B cell (primary cell): ENCODE data around the gene FARP1. TPM values are rescaled to one million over a fixed set of nuclear protein-coding genes. Genes with fewer than 3 reads are reported as not detected.

Experiments used
- ATAC-seq: fragments of 200-7000 bp; cut with Tn5 transposase; one replicate; pipeline ENCODE4 v1.10.0; 2021; ENCODE audit warnings: low read depth, mild to moderate bottlenecking, moderate number of reproducible peaks, moderate library complexity
- CTCF ChIA-PET: fragments of 350-600 bp; sonication (Branson Sonifier 250); formaldehyde crosslinking; loops from one replicate; lab custom pipeline; 2021; ENCODE audit warnings: antibody characterized with exemption, inconsistent platforms; lab: Charles Lee
- POLR2A ChIA-PET: fragments of 350-600 bp; sonication (Branson Sonifier 250); formaldehyde crosslinking; loops from one replicate; lab custom pipeline; 2021; ENCODE audit warnings: antibody characterized with exemption; lab: Charles Lee
- DNase-seq: peaks from one replicate; pipeline ENCODE4 v3.0.0; 2013
- H2AFZ ChIP-seq: 2 replicates; pipeline ENCODE4 v1.6.1; 2012; ENCODE audit warnings: mild to moderate bottlenecking, low read depth, low read length; ENCODE audit not compliant: insufficient read depth, poor library complexity, severe bottlenecking
- H3K27ac ChIP-seq, 2 donors: 1 replicate in 1 of 2; 2 replicates in 1 of 2; pipeline ENCODE4 v1.5.1; 2012 to 2013; ENCODE audit warnings: low read length in 2 of 2, mild to moderate bottlenecking in 2 of 2, moderate library complexity in 1 of 2
- H3K27me3 ChIP-seq, 4 experiments: fragments of 200-600 bp in 1 of 4; sonication (generic) in 1 of 4; replicated peaks in 1 of 4; 1 replicate in 2 of 4; 2 replicates in 2 of 4; pipeline versions ENCODE4 v1.6.1 to v1.7.0; 2013 to 2016; ENCODE audit warnings: low read length in 3 of 4, mild to moderate bottlenecking in 2 of 4, mixed read lengths in 1 of 4, moderate library complexity in 1 of 4; ENCODE audit not compliant: insufficient read depth in 4 of 4, control insufficient read depth in 3 of 4; ENCODE audit errors: control extremely low read depth in 1 of 4
- H3K36me3 ChIP-seq, 2 experiments: replicated peaks in 1 of 2; 1 replicate in 1 of 2; 2 replicates in 1 of 2; pipeline versions ENCODE4 v1.6.1 to v1.7.1; 2013; ENCODE audit warnings: low read length in 1 of 2; ENCODE audit not compliant: insufficient read depth in 2 of 2, control insufficient read depth in 1 of 2; ENCODE audit errors: control extremely low read depth in 1 of 2, extremely low read depth in 1 of 2
- H3K4me1 ChIP-seq, 2 donors: fragments of 200-600 bp in 1 of 2; sonication (generic) in 1 of 2; 1 replicate in 1 of 2; 2 replicates in 1 of 2; pipeline versions ENCODE4 v1.5.1 to v1.6.1; 2013 to 2017; ENCODE audit warnings: low read length in 2 of 2; ENCODE audit not compliant: control insufficient read depth in 2 of 2, insufficient read depth in 2 of 2
- H3K4me2 ChIP-seq: replicated peaks from 2 replicates; pipeline ENCODE3; 2012; ENCODE audit warnings: mild to moderate bottlenecking, low read depth, low read length; ENCODE audit not compliant: poor library complexity, severe bottlenecking
- H3K4me3 ChIP-seq, 5 experiments: fragments of 200-600 bp in 1 of 5; sonication (generic) in 1 of 5; 1 replicate in 3 of 5; 2 replicates in 2 of 5; pipeline versions ENCODE4 v1.5.1 to v1.7.0; 2011 to 2016; ENCODE audit warnings: low read length in 4 of 5, mild to moderate bottlenecking in 4 of 5, low read depth in 2 of 5, control low read depth in 1 of 5, moderate library complexity in 1 of 5; ENCODE audit not compliant: insufficient read depth in 1 of 5; ENCODE audit errors: control extremely low read depth in 1 of 5, extremely low read depth in 1 of 5
- H3K79me2 ChIP-seq: fragments of 200-600 bp; sonication (generic); one replicate; pipeline ENCODE4 v1.6.0; 2016; ENCODE audit warnings: low read length; ENCODE audit not compliant: control insufficient read depth, insufficient read depth
- H3K9ac ChIP-seq: fragments of 200-600 bp; sonication (generic); 2 replicates; pipeline ENCODE4 v1.6.1; 2017; ENCODE audit warnings: mild to moderate bottlenecking, low read length, moderate library complexity
- H3K9me3 ChIP-seq, 3 donors: one replicate each; pipeline versions ENCODE4 v1.6.1 to v1.7.1; 2013; ENCODE audit warnings: low read length in 2 of 3; ENCODE audit not compliant: control insufficient read depth in 2 of 3, insufficient read depth in 1 of 3; ENCODE audit errors: control extremely low read depth in 1 of 3
- H4K20me1 ChIP-seq: 2 replicates; pipeline ENCODE4 v1.6.0; 2012; ENCODE audit warnings: mild to moderate bottlenecking, low read length; ENCODE audit not compliant: insufficient read depth, control insufficient read depth, poor library complexity, severe bottlenecking
- H3K27ac Mint-ChIP-seq: one replicate; pipeline ENCODE4 v1.8.0; 2021; ENCODE audit warnings: mixed read lengths
- H3K27me3 Mint-ChIP-seq: one replicate; pipeline ENCODE4 v1.8.0; 2021; ENCODE audit warnings: mixed read lengths
- H3K4me1 Mint-ChIP-seq: one replicate; pipeline ENCODE4 v1.8.0; 2021; ENCODE audit warnings: mixed read lengths
- H3K4me3 Mint-ChIP-seq: one replicate; pipeline ENCODE4 v1.8.0; 2021; ENCODE audit warnings: mixed read lengths
- H3K9me3 Mint-ChIP-seq: one replicate; pipeline ENCODE4 v1.8.0; 2022; ENCODE audit warnings: mixed read lengths; ENCODE audit not compliant: insufficient read depth
- EZH2 ChIP-seq: IDR thresholded peaks from 2 replicates; pipeline ENCODE4 v1.6.1; 2012; ENCODE audit warnings: borderline replicate concordance, low read depth, mild to moderate bottlenecking, moderate library complexity, low read length; ENCODE audit not compliant: insufficient read depth, poor library complexity, severe bottlenecking
- WGBS: methylation state at CpG from one replicate; pipeline ENCODE4 v1.1.5; 2013; ENCODE audit warnings: missing lambda C conversion rate; ENCODE audit not compliant: insufficient coverage; 5-methylcytosine and 5-hydroxymethylcytosine counted together
- intact Hi-C: fragments of 100-400 bp; cut with micrococcal nuclease; formaldehyde crosslinking; loops from one replicate; pipeline ENCODE4 v1.10.0; 2022
- polyA plus RNA-seq: library from polyadenylated mRNA; depleted of rRNA; stranded (reverse); fragments of >200 nt; gene quantifications from 2 replicates; pipeline ENCODE4 v1.2.3, GENCODE V29; 2012
- total RNA-seq, 2 donors: library from RNA; stranded (reverse); fragments of 120-200 nt in 1 of 2; gene quantifications; 1 replicate in 1 of 2; 2 replicates in 1 of 2; pipeline versions ENCODE4 v1.2.3 to v1.2.4, GENCODE V29; 2013 to 2022
- TF ChIP-seq, protein P1 (sequence below): fragments of 200-600 bp; IDR thresholded peaks from one replicate; pipeline ENCODE4 v1.8.0; 2022; ENCODE audit warnings: antibody characterized with exemption, mild to moderate bottlenecking

Gene FARP1
- total and polyA plus RNA-seq, 2 donors (not counting 1 experiment from before 2014, with no cell fraction given) = 0.15 to 1.5 TPM

DNA sequence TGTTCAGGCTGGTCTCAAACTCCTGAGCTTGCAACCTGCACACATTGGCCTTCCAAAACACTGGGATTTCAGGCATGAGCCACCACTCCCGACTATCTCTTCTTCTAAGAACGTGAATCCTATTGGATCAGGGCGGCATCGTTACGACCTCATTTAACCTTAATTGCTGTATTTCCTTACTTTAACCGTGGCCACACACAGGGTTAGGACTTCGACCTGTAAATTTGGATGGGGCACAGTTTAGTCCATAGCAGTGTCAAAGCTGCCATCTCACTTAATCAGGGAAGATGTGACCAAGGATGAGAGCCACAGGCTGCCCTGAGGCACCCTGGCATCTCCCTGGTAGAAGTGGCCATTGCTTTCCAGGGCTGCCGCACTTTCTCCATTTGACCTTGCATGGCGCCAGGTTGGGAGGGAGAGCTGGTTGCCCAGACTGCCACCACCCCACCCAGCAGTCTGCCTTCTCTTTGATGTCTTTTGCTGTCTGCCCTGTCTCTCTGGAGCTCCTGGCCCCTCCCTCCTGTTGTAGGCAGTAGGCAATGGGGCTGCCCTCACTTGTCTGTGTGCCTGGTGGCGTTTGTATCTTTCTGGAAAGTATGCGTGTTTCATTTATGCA lies 175.5 kb downstream of the FARP1 start:
- no peaks in the 10 kb centered on the region for H3K36me3 ChIP-seq
- H3K4me1 ChIP-seq = no peaks in the 10 kb centered on the region
- H4K20me1 ChIP-seq = no peaks in the 10 kb centered on the region
- H3K4me2 ChIP-seq = no peak overlapping the region
- H2AFZ ChIP-seq = no peak overlapping the region
- Mint-ChIP-seq H3K4me3 (no peak overlapping the region), H3K4me1 (no peaks in the 10 kb centered on the region), H3K27ac (no peak overlapping the region), H3K9me3 (no peaks in the 10 kb centered on the region), H3K27me3 (peaks cover 7% of the 10 kb centered on the region)
- H3K27me3 ChIP-seq = no peaks in the 10 kb centered on the region
- no peak overlapping the region for H3K27ac ChIP-seq
- no peak overlapping the region for H3K9ac ChIP-seq
- H3K9me3 ChIP-seq = no peaks in the 10 kb centered on the region
- intact Hi-C loops = no loop called here
- ChIA-PET CTCF (no interaction called here), POLR2A (no interaction called here)
- H3K79me2 ChIP-seq = no peaks in the 10 kb centered on the region
- 94% methylated on average over 7 of the region's 11 CpGs for WGBS
- no peak overlapping the region for H3K4me3 ChIP-seq
- ATAC-seq = no peak
- TF ChIP-seq EZH2 = no peak
- TF ChIP-seq, protein P1, sequence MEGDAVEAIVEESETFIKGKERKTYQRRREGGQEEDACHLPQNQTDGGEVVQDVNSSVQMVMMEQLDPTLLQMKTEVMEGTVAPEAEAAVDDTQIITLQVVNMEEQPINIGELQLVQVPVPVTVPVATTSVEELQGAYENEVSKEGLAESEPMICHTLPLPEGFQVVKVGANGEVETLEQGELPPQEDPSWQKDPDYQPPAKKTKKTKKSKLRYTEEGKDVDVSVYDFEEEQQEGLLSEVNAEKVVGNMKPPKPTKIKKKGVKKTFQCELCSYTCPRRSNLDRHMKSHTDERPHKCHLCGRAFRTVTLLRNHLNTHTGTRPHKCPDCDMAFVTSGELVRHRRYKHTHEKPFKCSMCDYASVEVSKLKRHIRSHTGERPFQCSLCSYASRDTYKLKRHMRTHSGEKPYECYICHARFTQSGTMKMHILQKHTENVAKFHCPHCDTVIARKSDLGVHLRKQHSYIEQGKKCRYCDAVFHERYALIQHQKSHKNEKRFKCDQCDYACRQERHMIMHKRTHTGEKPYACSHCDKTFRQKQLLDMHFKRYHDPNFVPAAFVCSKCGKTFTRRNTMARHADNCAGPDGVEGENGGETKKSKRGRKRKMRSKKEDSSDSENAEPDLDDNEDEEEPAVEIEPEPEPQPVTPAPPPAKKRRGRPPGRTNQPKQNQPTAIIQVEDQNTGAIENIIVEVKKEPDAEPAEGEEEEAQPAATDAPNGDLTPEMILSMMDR = no peak
- DNase-seq = no peak

- POLR2A ChIA-PET = no interaction called here
These were observed 177.7 kb downstream of the FARP1 start for GRCh38 chr13:98320561-98321105.

More at GRCh38 chr13:98320561-98321105, 177.7 kb downstream of the FARP1 start:
- Histone ChIP-seq H3K27ac (no peak overlapping the region), H3K4me3 (no peak overlapping the region), H3K9me3 (no peaks in the 10 kb centered on the region), H3K27me3 (no peaks in the 10 kb centered on the region), H3K4me2 (no peak overlapping the region), H4K20me1 (no peaks in the 10 kb centered on the region), H3K9ac (no peak overlapping the region), H3K4me1 (no peaks in the 10 kb centered on the region), H2AFZ (no peak overlapping the region), H3K79me2 (no peaks in the 10 kb centered on the region), H3K36me3 (no peaks in the 10 kb centered on the region)
- no peak for ATAC-seq
- CTCF ChIA-PET = no interaction called here
- Mint-ChIP-seq H3K9me3 (no peaks in the 10 kb centered on the region), H3K27ac (no peak overlapping the region), H3K4me3 (no peak overlapping the region), H3K4me1 (no peaks in the 10 kb centered on the region), H3K27me3 (peaks cover 11% of the 10 kb centered on the region)
- WGBS = 94% methylated on average over 8 of the region's 9 CpGs
- intact Hi-C loops = no loop called here
- DNase-seq = no peak
- TF ChIP-seq, protein P1 = no peak
- TF ChIP-seq EZH2 = no peak
